ENCODE results near the gene BBOX1. TPM values are rescaled to one million over a fixed set of nuclear protein-coding genes. Genes with fewer than 3 reads are reported as not detected.
"Not testable (repeated sequence)": the region's sequence is repeated elsewhere in the genome, so short reads cannot be mapped to it uniquely, and the experiment has no call there.

Gene BBOX1
- total RNA-seq, 1 experiment from 2014 or later: 0.29 TPM

DNA sequence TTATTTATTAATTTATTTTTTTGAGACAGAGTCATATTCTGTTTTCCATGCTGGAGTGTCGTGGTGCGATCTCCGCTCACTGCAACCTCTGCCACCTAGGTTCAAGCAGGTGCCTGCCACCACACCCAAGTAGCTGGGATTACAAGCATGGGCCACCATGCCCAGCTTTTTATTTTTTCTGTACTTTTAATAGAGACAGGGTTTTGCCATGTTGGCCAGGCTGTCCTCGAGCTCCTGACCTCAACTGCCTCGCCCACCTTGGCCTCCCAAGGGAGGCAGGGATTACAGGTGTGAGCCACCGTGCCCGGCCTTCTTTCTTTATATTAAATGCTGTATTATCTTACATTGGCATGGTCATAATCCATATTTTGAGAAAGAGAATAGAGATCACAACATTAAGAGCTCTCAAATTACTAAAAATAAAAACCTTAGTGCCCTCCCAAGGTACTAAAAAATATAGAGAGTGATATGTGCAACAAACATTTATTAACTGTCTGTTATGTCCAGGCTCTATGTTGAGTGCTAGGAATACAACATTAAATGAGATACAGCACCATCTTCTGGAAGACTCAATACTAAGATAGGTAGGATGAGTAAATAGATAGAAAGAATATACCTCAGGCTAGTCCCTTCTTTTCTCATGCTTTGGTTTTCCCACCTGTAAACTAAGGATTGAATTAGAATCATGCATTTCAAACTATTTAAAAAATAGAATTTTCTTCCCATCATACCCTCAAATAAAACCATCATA is 84.1 kb downstream of the BBOX1 start:
- DNase-seq (ENCODE audit: low spot score): peak; percentile 38

DNA sequence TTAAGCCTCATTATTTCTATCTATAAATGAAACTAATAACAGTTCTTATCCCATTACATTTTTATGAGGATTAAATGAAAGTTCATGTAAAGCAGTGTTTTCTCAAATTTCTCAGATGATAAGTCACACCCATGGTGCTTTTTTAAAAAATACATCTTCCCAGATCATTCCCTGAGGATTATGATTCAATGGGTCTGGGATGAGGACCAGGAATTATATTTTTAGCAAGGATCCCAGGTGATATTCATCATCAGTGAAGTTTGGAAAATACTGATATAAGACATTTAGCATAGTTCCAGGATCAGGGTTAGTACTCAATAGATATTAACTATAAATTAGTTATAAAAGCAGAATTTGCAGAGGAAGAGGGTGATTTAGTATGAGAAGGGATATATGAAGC is 89.1 kb downstream of the BBOX1 start:
- DNase-seq (ENCODE audit: low spot score): no peak

DNA sequence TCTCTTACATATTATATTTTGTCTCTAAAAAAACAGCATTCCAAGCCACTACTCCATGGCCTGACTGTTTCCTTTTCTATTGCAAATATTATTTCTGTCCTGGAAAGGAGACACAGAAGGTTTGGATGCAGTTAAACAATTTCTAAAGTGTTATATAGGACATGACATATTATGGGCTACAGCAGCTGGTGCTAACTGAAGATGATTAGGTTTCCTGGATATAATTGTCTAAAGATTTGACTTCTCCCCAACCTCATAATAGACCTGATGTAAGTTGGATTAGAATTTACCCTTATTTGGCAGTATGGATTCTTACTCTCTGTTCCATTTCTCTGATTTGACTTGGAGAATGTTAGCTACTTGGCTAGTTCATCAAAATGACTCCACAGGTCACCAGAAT is 90.2 kb downstream of the BBOX1 start:
- DNase-seq (ENCODE audit: low spot score): no peak

DNA sequence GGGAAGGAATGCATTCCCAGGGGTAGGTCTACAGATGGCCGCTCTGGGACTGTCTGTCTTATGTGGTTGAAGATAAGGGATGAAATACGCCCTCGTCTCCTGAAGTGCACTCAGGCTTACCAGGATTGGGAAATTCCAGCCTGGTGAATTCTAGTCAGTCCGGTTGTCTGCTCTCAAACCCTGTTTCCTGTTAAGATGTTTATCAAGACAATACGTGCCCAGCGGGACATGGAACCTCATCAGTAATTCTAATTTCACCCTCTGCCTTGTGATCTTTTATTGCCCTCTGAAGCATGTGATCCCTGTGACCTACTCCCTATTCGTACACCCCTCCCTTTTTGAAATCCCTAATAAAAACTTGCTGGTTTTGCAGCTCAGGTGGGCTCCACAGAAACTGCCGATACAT is 95.3 kb downstream of the BBOX1 start:
- DNase-seq (ENCODE audit: low spot score): not testable (repeated sequence)

DNA sequence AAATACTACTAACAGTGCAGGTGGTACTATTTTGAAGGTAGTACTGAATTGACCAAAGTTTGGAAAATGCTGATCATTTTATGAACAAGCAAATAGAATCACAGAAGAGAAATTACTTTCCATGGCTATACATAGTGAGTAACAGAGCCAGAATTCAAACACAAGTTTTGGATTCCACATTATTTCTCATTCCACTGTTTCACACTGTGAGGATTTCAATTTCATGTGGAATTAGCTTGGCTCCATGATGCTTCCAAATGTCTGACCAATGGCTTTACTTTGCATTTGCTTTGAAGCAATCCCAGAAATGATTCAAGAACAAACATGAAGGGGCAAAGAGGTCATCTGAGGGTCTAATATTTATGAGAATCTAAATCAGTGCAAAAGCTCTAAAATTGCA is 98.1 kb downstream of the BBOX1 start:
- DNase-seq (ENCODE audit: low spot score): no peak

GRCh38 chr11:27139742-27140367 is 99.2 kb downstream of the BBOX1 start:
- peak; percentile 44 for DNase-seq (ENCODE audit: low spot score)

DNA sequence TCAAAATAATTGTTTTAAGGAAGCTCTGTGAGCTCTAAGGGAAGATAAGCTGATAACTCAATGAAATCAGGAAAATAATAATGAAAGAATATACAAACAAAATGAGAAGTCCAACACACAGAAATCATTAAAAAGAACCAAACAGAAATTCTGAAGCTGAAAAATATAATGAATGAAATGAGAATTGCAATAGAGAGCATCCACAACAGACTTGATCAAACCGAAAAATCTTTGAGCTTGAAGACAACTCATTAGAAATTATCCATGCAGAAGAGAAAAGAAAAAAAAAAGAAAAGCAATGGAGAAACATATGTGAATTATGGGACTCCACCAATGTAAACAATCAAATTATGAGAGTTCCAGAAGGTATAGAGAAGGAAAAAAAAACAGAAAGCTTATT is 101.0 kb downstream of the BBOX1 start:
- DNase-seq (ENCODE audit: low spot score): no peak

- no peak for DNase-seq (ENCODE audit: low spot score)
These were observed 107.3 kb downstream of the BBOX1 start for GRCh38 chr11:27147916-27148315.

DNA sequence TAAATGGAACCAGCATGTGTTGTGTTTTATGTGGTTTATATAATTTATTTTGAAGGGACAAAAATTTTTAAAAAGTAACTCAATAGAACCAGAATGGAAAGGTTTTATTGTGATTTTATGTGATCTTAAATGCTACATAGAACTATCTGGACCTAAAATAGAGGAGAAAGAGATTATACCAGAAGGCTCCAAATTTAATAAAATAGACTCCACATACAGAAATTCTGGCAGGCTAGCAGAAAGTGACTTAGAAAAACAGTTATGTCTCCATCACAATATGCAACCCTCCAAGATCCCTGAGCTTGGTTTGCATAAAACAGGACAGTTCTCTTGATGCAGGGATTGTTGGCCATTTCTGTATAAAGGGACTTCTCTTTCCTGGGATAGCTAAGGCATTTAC is 107.9 kb downstream of the BBOX1 start:
- no peak for DNase-seq (ENCODE audit: low spot score)

- no peak for DNase-seq (ENCODE audit: low spot score)
These were observed 109.5 kb downstream of the BBOX1 start for GRCh38 chr11:27150098-27150497.

DNA sequence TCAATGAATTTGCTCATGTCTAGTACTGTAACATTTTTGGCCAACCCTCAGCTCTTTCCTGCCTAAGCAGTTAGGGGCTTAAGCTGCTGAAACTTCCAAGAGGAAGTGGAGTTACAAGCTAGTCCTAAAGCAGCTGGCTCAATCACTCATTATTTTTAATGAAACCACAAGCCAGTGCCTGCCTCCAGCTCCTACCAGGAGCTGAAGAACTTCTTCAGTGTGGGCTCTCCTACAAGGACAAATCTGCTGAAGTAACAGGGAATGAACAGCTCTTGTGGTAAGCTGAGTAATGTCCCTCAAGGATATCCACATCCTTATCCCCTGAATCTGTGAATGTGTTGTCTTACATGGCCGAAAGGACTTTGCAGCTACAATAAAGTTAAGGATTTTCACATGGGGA is 112.5 kb downstream of the BBOX1 start:
- DNase-seq (ENCODE audit: low spot score): no peak

GRCh38 chr11:27158456-27159334 is 118.1 kb downstream of the BBOX1 start:
- DNase-seq (ENCODE audit: low spot score): peak; percentile 83

DNA sequence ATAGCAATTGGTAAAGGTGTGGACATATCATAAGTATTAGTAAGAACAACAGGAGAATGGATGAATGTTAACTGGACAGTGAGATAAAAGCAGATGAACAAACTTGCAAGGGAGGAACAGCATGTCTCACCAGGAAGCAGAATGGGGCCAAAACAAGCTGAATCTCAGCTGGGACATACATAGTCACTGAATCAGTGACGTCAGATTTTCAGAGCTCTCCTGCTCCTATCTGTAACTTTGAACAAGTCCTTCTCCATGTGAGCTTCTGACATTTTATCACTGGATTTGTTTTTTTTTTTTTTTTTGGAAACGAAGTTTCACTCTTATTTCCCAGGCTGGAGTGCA is 118.7 kb downstream of the BBOX1 start:
- DNase-seq (ENCODE audit: low spot score): no peak

- no peak for DNase-seq (ENCODE audit: low spot score)
These were observed 120.5 kb downstream of the BBOX1 start for GRCh38 chr11:27161071-27161470.

DNA sequence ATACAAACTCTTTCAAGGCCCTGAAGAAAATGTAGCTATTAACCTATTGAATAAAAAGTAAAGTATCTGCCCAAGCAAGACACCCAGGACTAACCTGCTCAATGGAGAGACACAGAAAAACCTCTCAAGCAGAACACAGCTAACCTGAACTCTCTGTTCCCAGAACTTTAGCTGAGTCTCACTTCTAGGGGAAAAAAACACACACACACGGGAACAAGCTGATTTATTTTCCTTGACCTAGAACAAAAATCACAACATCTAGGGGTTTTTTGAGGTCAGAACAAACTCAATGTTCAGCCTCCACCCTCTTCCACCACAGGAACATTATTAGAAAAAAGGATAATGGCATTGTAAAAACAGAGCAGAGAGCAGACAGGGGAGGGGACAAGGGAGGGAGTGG is 121.6 kb downstream of the BBOX1 start:
- no peak for DNase-seq (ENCODE audit: low spot score)

GRCh38 chr11:27166130-27166529 is 125.5 kb downstream of the BBOX1 start:
- peak; percentile 11 for DNase-seq (ENCODE audit: low spot score)

GRCh38 chr11:27171376-27171958 is 130.9 kb downstream of the BBOX1 start:
- DNase-seq (ENCODE audit: low spot score): no peak

DNA sequence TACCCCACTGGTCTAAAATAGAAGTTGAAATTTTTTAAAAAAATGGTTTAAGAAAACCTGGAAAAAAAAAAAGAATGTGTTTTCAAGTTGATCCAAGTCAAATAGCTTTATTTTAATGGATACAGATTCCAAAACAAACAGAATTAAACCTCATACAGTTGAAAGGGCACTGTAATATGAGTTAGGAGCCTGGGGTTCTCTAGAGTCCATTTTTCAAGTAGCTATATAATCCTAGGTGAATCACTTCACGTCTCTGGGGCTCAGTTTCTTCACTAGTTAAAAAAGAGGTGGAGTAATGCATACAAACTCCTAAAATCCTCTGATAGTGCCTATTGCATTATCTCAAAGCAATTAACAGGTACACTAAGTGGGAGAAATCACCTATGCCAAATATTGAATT is 132.9 kb downstream of the BBOX1 start:
- no peak for DNase-seq (ENCODE audit: low spot score)

GRCh38 chr11:27174021-27174420 is 133.4 kb downstream of the BBOX1 start:
- DNase-seq (ENCODE audit: low spot score): no peak

DNA sequence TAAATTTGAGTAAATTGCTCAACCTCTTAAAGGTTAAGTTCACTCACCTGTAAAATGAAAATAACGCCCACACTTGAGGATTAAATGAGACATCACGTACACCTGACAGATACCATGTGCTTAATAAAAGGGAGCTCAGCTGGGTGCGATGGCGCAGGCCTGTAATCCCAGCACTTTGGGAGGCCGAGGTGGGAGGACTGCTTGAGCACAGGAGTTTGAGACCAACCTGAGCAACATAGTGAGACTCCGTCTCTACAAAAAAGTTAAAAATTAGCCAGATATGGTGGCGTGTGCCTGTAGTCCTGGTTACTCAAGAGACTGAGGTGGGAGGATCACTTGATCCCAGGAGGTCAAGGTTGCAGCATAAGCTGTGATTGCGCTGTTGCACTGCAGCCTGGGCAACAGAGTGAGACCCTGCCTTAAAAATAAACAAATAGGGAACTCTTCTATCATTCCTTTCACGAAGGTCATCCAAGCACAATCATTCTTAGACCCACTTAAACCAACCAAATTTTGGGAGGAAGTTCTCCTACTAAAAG is 134.1 kb downstream of the BBOX1 start:
- no peak for DNase-seq (ENCODE audit: low spot score)

DNA sequence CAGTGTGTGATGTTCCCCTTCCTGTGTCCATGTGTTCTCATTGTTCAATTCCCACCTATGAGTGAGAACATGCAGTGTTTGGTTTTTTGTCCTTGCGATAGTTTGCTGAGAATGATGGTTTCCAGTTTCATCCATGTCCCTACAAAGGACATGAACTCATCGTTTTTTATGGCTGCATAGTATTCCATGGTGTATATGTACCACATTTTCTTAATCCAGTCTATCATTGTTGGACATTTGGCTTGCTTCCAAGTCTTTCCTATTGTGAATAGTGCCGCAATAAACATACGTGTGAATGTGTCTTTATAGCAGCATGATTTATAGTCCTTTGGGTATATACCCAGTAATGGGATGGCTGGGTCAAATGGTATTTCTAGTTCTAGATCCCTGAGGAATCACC is 134.9 kb downstream of the BBOX1 start:
- DNase-seq (ENCODE audit: low spot score): not testable (repeated sequence)

Data from H4 (cell line).